ENCODE measurements around the gene GJB3. TPM values are rescaled to one million over a fixed set of nuclear protein-coding genes. Genes with fewer than 3 reads are reported as not detected.

The GJB3 gene
- total and polyA plus RNA-seq, 5 donors from 2014 or later, result not detected

Other genes with a start within 250 kb of the GJB3 start
- not detected for gene GJB5, start 26.2 kb upstream of the GJB3 start, total RNA-seq
- gene GJB5, start 26.2 kb upstream of the GJB3 start, polyA plus RNA-seq, result under 1 TPM in 1 of 4 donors, not detected in 3; 0.13 TPM
- not detected for gene GJB4, start 21.5 kb upstream of the GJB3 start, total RNA-seq
- not detected for gene GJB4, start 21.5 kb upstream of the GJB3 start, polyA plus RNA-seq
- not detected for gene GJA4, start 11.8 kb downstream of the GJB3 start, total RNA-seq
- not detected for gene GJA4, start 11.8 kb downstream of the GJB3 start, polyA plus RNA-seq
- gene SMIM12, start 78.5 kb downstream of the GJB3 start, total RNA-seq, result 29.7 TPM
- gene SMIM12, start 78.5 kb downstream of the GJB3 start, polyA plus RNA-seq, result 100 to 1,000 TPM in 1 of 4 donors, 10 to 100 TPM in 3; 92.2 to 105 (median 94.9) TPM
- gene DLGAP3, start 148.4 kb downstream of the GJB3 start, total RNA-seq, result 1.2 TPM
- under 1 TPM; 0.11 to 0.26 (median 0.18) TPM for gene DLGAP3, start 148.4 kb downstream of the GJB3 start, polyA plus RNA-seq
- 13.8 TPM for gene TMEM35B, start 204.1 kb downstream of the GJB3 start, total RNA-seq
- gene TMEM35B, start 204.1 kb downstream of the GJB3 start, polyA plus RNA-seq, result 100 to 1,000 TPM; 173 to 206 (median 196) TPM

Measured in CD4-positive, CD25-positive, alpha-beta regulatory T cell (primary cell).